HG03097 (cell line): ENCODE results near the gene LIX1L.
A peak's percentile ranks its signal among the peaks of the same experiment; 100 is the strongest.

Experiments
- ATAC-seq: cut with Tn5 transposase; IDR thresholded peaks from one replicate; pipeline ENCODE4 v1.9.1; 2021; ENCODE audit not compliant: unreplicated experiment, low FRiP score

LIX1L gene

GRCh38 chr1:145985502-145986439 is 28.0 kb upstream of the LIX1L start:
- no peak for ATAC-seq

GRCh38 chr1:145985129-145985501 is 27.3 kb upstream of the LIX1L start:
- ATAC-seq, result no peak

GRCh38 chr1:145983960-145984830 is 26.4 kb upstream of the LIX1L start:
- no peak for ATAC-seq

GRCh38 chr1:145983206-145983675 is 25.4 kb upstream of the LIX1L start:
- ATAC-seq, result no peak

GRCh38 chr1:145982010-145982723 is 24.4 kb upstream of the LIX1L start:
- no peak for ATAC-seq

- no peak for ATAC-seq
These were observed 22.7 kb upstream of the LIX1L start for GRCh38 chr1:145980457-145980994.

GRCh38 chr1:145979746-145980456 is 22.1 kb upstream of the LIX1L start:
- ATAC-seq, result no peak

GRCh38 chr1:145978854-145979745 is 21.3 kb upstream of the LIX1L start:
- peak; percentile 81 for ATAC-seq

- ATAC-seq, result no peak
These were observed 20.6 kb upstream of the LIX1L start for GRCh38 chr1:145978471-145978853.

- ATAC-seq, result peak; percentile 31
These were observed 20.0 kb upstream of the LIX1L start for GRCh38 chr1:145977486-145978470.

GRCh38 chr1:145977016-145977415 is 19.2 kb upstream of the LIX1L start:
- no peak for ATAC-seq

GRCh38 chr1:145975216-145975615 is 17.4 kb upstream of the LIX1L start:
- no peak for ATAC-seq

- ATAC-seq, result no peak
These were observed 16.9 kb upstream of the LIX1L start for GRCh38 chr1:145974721-145975120.

GRCh38 chr1:145972580-145972979 is 14.8 kb upstream of the LIX1L start:
- no peak for ATAC-seq

GRCh38 chr1:145967288-145967687 is 9.5 kb upstream of the LIX1L start:
- no peak for ATAC-seq

- ATAC-seq, result no peak
These were observed 7.4 kb upstream of the LIX1L start for GRCh38 chr1:145965119-145965744.
